Fibroblast of peridontal ligament (primary cell): ENCODE results near the gene DLGAP3.

ENCODE experiments used
- DNase-seq: peaks from one replicate; pipeline ENCODE4 v3.0.0-alpha.2; 2010; ENCODE audit errors: extremely low read depth

DLGAP3 gene

DNA sequence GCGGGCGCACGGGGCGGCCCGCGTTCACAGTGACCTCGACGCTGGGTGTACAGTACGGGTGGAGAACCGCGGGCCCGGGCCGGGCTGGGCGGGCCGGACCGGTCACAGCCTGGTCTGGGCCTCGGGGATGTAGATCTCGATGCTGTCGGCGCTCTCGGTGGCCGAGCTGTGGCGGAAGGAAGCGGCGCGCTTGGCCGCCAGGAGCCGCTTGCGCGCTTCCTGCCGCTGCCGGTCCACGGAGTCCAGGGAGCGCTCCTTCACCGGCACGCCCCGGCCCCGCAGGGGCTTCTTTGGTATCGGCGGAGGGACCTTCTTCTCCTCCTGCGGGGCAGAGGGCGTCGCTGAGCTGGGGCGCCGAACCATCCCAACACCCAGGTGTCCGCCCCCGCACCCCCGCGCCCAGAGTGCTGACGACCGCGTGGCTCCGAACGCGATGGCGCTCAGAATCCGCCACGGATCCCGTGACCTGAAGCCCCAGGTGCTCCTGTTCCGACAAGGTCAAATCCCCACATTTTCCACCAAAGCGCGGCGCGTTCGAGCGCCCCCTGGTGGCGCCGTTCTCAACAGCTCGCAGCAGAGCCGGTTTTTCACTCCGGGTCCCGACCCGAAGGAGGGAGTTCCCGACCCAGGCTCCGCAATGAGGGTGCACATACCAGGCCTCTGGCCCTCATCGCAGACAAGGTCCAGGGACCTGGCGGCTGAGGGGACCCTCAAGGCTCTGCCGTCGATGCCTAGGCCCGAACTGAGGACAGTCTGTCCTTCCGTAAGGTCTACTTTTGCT, 63.3 kb downstream of the DLGAP3 start:
- DNase-seq, result peak; percentile 67

GRCh38 chr1:34865573-34865972, 63.9 kb downstream of the DLGAP3 start:
- DNase-seq, result no peak

GRCh38 chr1:34864759-34865158, 64.7 kb downstream of the DLGAP3 start:
- DNase-seq, result no peak

DNA sequence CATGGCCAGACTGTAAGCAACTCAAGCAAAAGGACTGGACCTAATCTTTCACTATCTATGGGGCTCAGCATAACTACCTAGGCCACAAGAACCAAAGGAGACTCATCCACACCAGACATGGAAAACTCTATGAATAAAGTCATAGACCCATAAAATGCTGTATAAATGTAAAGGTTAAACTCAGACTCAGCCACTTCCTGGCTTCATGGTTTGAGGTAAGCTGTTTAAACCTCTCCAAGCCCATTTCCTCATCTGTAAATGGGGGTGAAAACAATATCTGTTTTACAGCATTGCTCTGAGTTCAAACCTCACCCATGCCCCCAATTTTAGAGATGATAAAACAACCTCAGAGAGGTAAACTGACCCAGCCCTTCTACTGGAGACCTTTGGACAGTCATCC, 65.9 kb downstream of the DLGAP3 start:
- DNase-seq, result no peak

DNA sequence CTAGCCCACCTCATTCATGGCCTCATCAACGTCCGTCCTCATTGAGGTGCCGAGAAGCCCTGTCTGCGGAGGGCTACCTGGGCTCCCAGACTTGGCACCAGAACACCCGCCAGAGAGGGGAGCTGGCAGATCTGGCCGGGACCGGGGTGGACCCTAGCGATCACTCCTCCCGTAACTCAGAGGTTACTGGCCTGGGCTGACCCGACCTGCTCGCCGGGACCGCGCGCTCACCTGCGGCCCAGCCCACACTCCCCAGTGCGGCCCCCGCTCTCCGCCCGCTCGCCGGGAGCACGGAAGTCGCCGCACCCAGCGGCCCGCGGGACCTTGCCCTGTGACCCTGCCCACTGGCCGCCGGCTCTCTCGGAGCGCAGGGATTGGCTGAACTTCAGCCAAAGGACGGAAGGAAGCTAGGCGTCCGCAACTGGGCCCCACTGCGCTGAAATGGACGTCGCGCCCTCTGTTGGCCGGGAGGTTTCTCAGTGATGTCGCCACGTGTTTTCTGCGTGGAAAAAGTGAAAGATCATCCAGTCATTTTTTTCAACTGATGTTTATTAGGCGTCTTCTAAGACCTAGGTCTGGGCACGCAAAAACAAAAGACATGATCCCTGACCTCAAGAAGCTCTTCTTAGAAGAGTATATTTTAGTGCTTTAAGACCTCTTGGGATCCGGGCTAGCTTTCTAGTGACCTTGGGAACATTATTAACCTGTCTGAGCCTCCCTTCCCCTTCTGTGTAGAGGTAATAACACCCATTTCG, 69.8 kb downstream of the DLGAP3 start, which contains the start of gene SMIM12:
Gene SMIM12, minus strand, starts transcription at position 304 of the 755 bp plus-strand sequence. CDS start 3,772 bp downstream, outside the sequence.
- peak; percentile 94 for DNase-seq

DNA sequence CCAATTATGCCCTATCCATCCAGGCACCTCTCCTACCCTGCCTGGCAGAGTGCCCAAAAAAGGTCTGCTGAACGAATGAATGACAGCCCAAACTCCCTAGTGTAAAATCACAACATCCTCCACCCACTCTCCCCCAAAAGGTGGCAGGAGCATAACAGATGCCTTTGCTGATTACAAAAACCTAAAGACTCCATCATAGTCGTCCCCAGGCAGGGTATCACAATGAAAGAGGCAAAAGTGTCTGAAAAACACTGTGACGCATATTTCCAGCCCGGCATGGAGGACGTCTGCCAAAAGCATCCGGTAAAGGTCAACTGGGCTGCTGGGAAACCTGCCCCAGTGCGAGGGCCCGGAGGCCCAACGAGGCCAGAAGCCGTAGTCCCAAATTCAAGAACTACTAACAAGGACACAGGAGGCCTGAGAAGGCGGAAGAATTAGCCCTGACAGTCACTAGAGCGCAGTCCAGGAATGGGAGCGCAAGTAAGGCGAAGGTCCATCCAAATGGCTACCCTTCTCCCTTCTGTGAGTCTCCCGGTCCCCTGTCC, 70.5 kb downstream of the DLGAP3 start:
- peak; percentile 32 for DNase-seq

DNA sequence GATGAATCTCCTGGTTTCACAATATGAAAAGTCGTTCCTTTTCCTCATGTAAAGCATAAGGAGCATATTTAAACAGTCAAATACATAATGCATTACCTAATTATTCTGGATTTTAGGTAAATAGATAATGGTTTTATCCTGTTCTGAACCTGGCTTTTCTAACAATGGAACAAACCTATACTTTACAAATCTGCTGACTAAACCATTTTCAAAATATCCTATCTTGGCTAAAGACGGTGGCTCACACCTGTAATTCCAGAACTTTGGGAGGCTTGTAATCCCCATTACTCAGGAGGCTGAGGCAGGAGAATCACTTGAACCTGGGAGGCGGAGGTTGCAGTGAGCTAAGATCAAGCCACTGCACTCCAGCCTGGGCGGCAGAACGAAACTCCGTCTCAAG, 72.8 kb downstream of the DLGAP3 start:
- DNase-seq, result no peak

DNA sequence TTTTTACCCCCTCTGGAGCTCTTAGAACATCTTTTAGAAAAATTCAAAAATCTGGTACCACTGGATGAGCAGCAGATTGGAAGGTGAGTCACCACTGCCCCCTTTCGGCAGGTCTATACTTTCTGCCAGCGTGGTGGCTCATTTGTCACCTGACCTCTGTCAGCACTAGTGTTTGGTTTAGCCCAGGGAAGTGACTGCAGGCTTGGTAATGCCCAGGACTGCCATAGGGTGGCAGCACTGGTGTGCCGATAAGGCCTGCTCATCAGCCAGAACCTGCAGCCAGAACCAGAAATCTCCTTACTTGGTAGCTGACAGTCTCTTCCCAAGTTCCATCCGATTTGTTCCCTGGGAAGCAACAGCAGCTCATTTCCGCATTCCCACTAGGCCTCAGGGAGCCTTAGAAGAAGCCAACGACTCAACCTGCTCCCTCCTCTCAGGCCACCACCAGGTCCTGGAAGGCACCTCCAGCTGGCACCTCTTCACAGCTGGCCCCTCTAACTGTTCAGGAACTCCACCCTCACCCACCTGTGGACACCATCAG, 76.7 kb downstream of the DLGAP3 start:
- DNase-seq, result peak; percentile 95

DNA sequence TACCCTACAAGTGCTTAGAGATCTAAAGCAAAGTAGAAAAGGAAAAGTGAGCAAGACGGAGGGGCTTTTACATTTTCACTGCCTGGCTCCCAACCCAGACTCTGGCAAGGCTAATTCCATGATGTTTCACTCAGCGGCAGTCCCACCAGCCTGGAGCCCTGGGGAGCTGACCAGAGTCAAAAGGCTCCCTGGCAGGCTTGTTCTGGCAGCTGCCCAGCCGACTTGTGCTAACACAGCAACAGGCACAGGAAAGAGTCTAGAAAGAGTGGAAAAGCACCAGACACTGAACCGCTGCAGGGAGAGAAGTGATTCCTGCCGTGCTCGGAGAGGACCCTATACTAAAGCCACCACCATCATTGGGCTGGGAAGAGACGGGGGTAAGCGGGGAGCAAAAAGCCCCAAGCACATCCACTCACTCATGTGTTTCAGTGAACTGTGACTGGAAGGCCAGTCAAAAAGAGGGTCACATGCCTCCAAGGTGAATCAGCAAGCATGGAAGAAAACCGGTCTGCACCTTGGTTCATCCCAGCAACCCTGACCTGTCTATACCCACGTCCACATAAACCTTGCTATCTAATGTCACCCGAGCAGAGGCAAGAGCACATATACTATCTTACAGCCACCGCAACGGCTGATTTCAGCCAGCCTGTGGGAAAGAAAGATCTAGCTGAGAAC, 77.9 kb downstream of the DLGAP3 start:
- peak; percentile 24 for DNase-seq

- DNase-seq, result no peak
Observed at GRCh38 chr1:34850382-34850781, 79.1 kb downstream of the DLGAP3 start.

DNA sequence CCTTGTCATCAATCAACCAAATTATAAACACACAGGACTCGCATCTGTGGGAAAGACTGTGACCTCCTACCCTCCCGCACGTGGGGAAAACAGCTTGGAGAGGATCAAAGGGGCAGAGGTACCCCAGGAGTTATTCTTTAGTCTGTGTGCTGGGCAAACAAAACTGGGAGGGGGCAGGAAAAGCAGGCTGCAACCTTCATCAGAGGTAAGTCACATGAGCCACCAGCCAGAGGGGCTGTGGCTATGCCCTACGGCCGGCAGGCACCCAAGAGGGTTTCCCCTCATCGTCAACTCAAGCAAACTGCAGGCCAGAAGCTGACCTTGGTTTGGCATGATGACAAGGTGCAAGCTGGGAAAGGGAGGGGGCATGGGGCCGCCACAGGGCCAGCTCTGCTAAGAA, 82.4 kb downstream of the DLGAP3 start:
- no peak for DNase-seq

- DNase-seq, result no peak
Observed at GRCh38 chr1:34846265-34846664, 83.2 kb downstream of the DLGAP3 start.

- DNase-seq, result no peak
Observed at GRCh38 chr1:34845131-34845901, 84.1 kb downstream of the DLGAP3 start.

- DNase-seq, result no peak
Observed at GRCh38 chr1:34844252-34844634, 85.2 kb downstream of the DLGAP3 start.

- DNase-seq, result no peak
Observed at GRCh38 chr1:34843392-34844251, 85.8 kb downstream of the DLGAP3 start.

- no peak for DNase-seq
Observed at GRCh38 chr1:34842952-34843371, 86.5 kb downstream of the DLGAP3 start.

DNA sequence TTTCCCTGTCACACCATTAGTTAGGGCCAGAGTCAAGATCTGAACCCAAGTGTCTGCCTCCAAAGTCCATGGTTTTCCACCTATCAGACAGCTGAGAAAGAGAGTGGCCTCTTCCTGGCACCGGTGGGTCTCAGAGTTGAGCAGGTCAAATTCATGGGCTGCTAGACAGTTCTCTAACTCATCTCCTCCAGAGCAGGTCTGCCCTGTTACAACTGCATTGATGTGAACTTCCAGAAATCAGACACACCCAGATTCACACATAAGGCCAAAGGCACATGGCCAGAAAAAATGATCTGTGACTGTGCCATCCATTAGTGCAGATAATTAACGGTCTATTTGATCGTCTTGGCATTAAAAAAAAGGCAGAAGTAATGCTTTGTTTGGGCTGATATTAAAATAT, 87.4 kb downstream of the DLGAP3 start:
- DNase-seq, result no peak

GRCh38 chr1:34840426-34840825, 89.0 kb downstream of the DLGAP3 start:
- DNase-seq, result no peak

GRCh38 chr1:34839526-34840305, 89.7 kb downstream of the DLGAP3 start:
- DNase-seq, result no peak
